HEK293 (cell line): ENCODE results near the gene GRAP2.

ENCODE experiments used
- CTCF ChIA-PET: fragments of 350-600 bp; formaldehyde crosslinking; extraction: SDS; loops from one replicate; lab custom pipeline; 2021; ENCODE audit warnings: antibody characterized with exemption; lab: Yijun Ruan, JAX
- POLR2A ChIA-PET: fragments of 300-600 bp; formaldehyde crosslinking; extraction: SDS; loops from one replicate; lab custom pipeline; 2020; ENCODE audit warnings: antibody characterized with exemption, inconsistent platforms; lab: Yijun Ruan, JAX
- H3K27ac ChIP-seq: fragments of 200-500 bp; sonication (Bioruptor generic); 2 replicates; pipeline ENCODE4 v1.5.1; 2014; ENCODE audit warnings: low read depth, low read length, control low read depth, inconsistent platforms; ENCODE audit errors: extremely low read depth
- H3K36me3 ChIP-seq, 2 experiments: fragments of 200-500 bp in 1 of 2; sonication (Bioruptor generic) in 1 of 2; 1 replicate in 1 of 2; 2 replicates in 1 of 2; pipeline ENCODE4 v1.5.1; 2014 to 2017; ENCODE audit warnings: inconsistent platforms in 2 of 2, low read length in 2 of 2; ENCODE audit not compliant: control insufficient read depth in 2 of 2, insufficient read depth in 1 of 2
- H3K4me1 ChIP-seq: fragments of 200-500 bp; sonication (Bioruptor generic); 2 replicates; pipeline ENCODE4 v1.5.1; 2014; ENCODE audit warnings: mild to moderate bottlenecking, low read length, inconsistent platforms; ENCODE audit not compliant: control insufficient read depth, insufficient read depth
- H3K4me3 ChIP-seq: 2 replicates; pipeline ENCODE4 v1.5.1; 2011; ENCODE audit warnings: low read depth, mild to moderate bottlenecking, control low read depth, low read length, moderate library complexity
- H3K9me3 ChIP-seq: fragments of 200-500 bp; sonication (Bioruptor generic); 2 replicates; pipeline ENCODE4 v1.5.1; 2014; ENCODE audit warnings: low read depth, low read length, inconsistent platforms; ENCODE audit not compliant: control insufficient read depth, insufficient read depth
- KLF9 ChIP-seq: fragments of 450-650 bp; formaldehyde crosslinking; IDR thresholded peaks from 2 replicates; pipeline ENCODE4 v1.5.1; 2016; ENCODE audit warnings: missing biosample characterization, missing genetic modification characterization, low read depth
- MYNN ChIP-seq: fragments of 450-650 bp; formaldehyde crosslinking; IDR thresholded peaks from 2 replicates; pipeline ENCODE4 v1.5.1; 2016; ENCODE audit warnings: missing biosample characterization, missing genetic modification characterization, borderline replicate concordance
- SCRT1 ChIP-seq: fragments of 450-650 bp; formaldehyde crosslinking; IDR thresholded peaks from 2 replicates; pipeline ENCODE4 v1.5.1; 2016; ENCODE audit warnings: missing biosample characterization, missing genetic modification characterization, borderline replicate concordance
- SP7 ChIP-seq: fragments of 450-650 bp; formaldehyde crosslinking; IDR thresholded peaks from 2 replicates; pipeline ENCODE4 v1.5.1; 2016; ENCODE audit warnings: missing biosample characterization, missing genetic modification characterization
- ZFP37 ChIP-seq: fragments of 450-650 bp; formaldehyde crosslinking; IDR thresholded peaks from 2 replicates; pipeline ENCODE4 v1.5.1; 2016; ENCODE audit warnings: missing biosample characterization, missing genetic modification characterization
- ZFP69B ChIP-seq: fragments of 450-650 bp; formaldehyde crosslinking; IDR thresholded peaks from 2 replicates; pipeline ENCODE4 v1.5.1; 2016; ENCODE audit warnings: missing biosample characterization, missing genetic modification characterization
- ZNF202 ChIP-seq: fragments of 450-650 bp; formaldehyde crosslinking; IDR thresholded peaks from 2 replicates; pipeline ENCODE4 v1.5.1; 2016; ENCODE audit warnings: missing biosample characterization, missing genetic modification characterization, borderline replicate concordance
- ZNF211 ChIP-seq: fragments of 450-650 bp; formaldehyde crosslinking; IDR thresholded peaks from 2 replicates; pipeline ENCODE4 v1.5.1; 2016; ENCODE audit warnings: low read depth, missing biosample characterization, missing genetic modification characterization
- ZNF24 ChIP-seq: fragments of 450-650 bp; formaldehyde crosslinking; IDR thresholded peaks from 2 replicates; pipeline ENCODE4 v1.5.1; 2016; ENCODE audit warnings: missing biosample characterization, missing genetic modification characterization
- ZNF274 ChIP-seq, 2 experiments: fragments of 200-500 bp in 1 of 2; fragments of 450-650 bp in 1 of 2; sonication (Bioruptor generic) in 1 of 2; formaldehyde crosslinking in 1 of 2; IDR thresholded peaks; 2 replicates each; pipeline versions ENCODE4 v1.5.1 to v1.6.1; 2014 to 2016; ENCODE audit warnings: borderline replicate concordance in 1 of 2, inconsistent platforms in 1 of 2, low read length in 1 of 2, missing biosample characterization in 1 of 2, missing genetic modification characterization in 1 of 2
- ZNF311 ChIP-seq: fragments of 450-650 bp; formaldehyde crosslinking; IDR thresholded peaks from 2 replicates; pipeline ENCODE4 v1.5.1; 2017; ENCODE audit warnings: missing biosample characterization, missing genetic modification characterization, borderline replicate concordance
- ZNF335 ChIP-seq: fragments of 450-650 bp; formaldehyde crosslinking; conservative IDR thresholded peaks from 2 replicates; pipeline ENCODE4 v1.5.1; 2016; ENCODE audit warnings: missing biosample characterization, missing genetic modification characterization
- ZNF416 ChIP-seq: fragments of 450-650 bp; formaldehyde crosslinking; IDR thresholded peaks from 2 replicates; pipeline ENCODE4 v1.5.1; 2016; ENCODE audit warnings: missing biosample characterization, missing genetic modification characterization
- ZNF514 ChIP-seq: fragments of 450-650 bp; formaldehyde crosslinking; IDR thresholded peaks from 2 replicates; pipeline ENCODE4 v1.5.1; 2016; ENCODE audit warnings: missing biosample characterization, missing genetic modification characterization
- ZNF555 ChIP-seq: fragments of 450-650 bp; formaldehyde crosslinking; conservative IDR thresholded peaks from 2 replicates; pipeline ENCODE4 v1.5.1; 2017; ENCODE audit warnings: missing biosample characterization, mild to moderate bottlenecking, missing genetic modification characterization, inconsistent platforms
- ZNF585B ChIP-seq: fragments of 450-650 bp; formaldehyde crosslinking; IDR thresholded peaks from 2 replicates; pipeline ENCODE4 v1.5.1; 2016; ENCODE audit warnings: missing biosample characterization, missing genetic modification characterization
- ZNF621 ChIP-seq: fragments of 450-650 bp; formaldehyde crosslinking; IDR thresholded peaks from 2 replicates; pipeline ENCODE4 v1.5.1; 2017; ENCODE audit warnings: missing biosample characterization, missing genetic modification characterization
- ZNF626 ChIP-seq: fragments of 450-650 bp; sonication (Bioruptor Pico); formaldehyde crosslinking; IDR thresholded peaks from 2 replicates; pipeline ENCODE4 v1.5.1; 2018; ENCODE audit warnings: missing biosample characterization, missing genetic modification characterization, inconsistent platforms
- ZNF660 ChIP-seq: fragments of 450-650 bp; IDR thresholded peaks from 2 replicates; pipeline ENCODE4 v1.5.1; 2018; ENCODE audit warnings: missing biosample characterization, mild to moderate bottlenecking, missing genetic modification characterization
- ZNF701 ChIP-seq: fragments of 450-650 bp; formaldehyde crosslinking; IDR thresholded peaks from 2 replicates; pipeline ENCODE4 v1.5.1; 2016; ENCODE audit warnings: missing biosample characterization, missing genetic modification characterization
- ZNF768 ChIP-seq: fragments of 450-650 bp; formaldehyde crosslinking; IDR thresholded peaks from 2 replicates; pipeline ENCODE4 v1.5.1; 2018; ENCODE audit warnings: missing biosample characterization, mild to moderate bottlenecking, missing genetic modification characterization
- ZNF777 ChIP-seq: fragments of 450-650 bp; formaldehyde crosslinking; IDR thresholded peaks from 2 replicates; pipeline ENCODE4 v1.5.1; 2017; ENCODE audit warnings: missing biosample characterization, missing genetic modification characterization, borderline replicate concordance
- ZNF791 ChIP-seq: fragments of 450-650 bp; formaldehyde crosslinking; IDR thresholded peaks from 2 replicates; pipeline ENCODE4 v1.5.1; 2016; ENCODE audit warnings: missing biosample characterization, missing genetic modification characterization
- TF ChIP-seq, protein P1 (sequence below): fragments of 450-650 bp; formaldehyde crosslinking; IDR thresholded peaks from 2 replicates; pipeline ENCODE4 v1.5.1; 2016; ENCODE audit warnings: missing biosample characterization, missing genetic modification characterization
- TF ChIP-seq, protein P2 (sequence below): fragments of 450-650 bp; formaldehyde crosslinking; IDR thresholded peaks from 2 replicates; pipeline ENCODE4 v1.5.1; 2016; ENCODE audit warnings: missing biosample characterization, missing genetic modification characterization
- TF ChIP-seq, protein P3 (sequence below): fragments of 450-650 bp; formaldehyde crosslinking; IDR thresholded peaks from 2 replicates; pipeline ENCODE4 v1.5.1; 2016; ENCODE audit warnings: missing biosample characterization, missing genetic modification characterization
- TF ChIP-seq, protein P4 (sequence below): fragments of 450-650 bp; formaldehyde crosslinking; IDR thresholded peaks from 2 replicates; pipeline ENCODE4 v1.5.1; 2016; ENCODE audit warnings: missing biosample characterization, missing genetic modification characterization

The GRAP2 gene

DNA sequence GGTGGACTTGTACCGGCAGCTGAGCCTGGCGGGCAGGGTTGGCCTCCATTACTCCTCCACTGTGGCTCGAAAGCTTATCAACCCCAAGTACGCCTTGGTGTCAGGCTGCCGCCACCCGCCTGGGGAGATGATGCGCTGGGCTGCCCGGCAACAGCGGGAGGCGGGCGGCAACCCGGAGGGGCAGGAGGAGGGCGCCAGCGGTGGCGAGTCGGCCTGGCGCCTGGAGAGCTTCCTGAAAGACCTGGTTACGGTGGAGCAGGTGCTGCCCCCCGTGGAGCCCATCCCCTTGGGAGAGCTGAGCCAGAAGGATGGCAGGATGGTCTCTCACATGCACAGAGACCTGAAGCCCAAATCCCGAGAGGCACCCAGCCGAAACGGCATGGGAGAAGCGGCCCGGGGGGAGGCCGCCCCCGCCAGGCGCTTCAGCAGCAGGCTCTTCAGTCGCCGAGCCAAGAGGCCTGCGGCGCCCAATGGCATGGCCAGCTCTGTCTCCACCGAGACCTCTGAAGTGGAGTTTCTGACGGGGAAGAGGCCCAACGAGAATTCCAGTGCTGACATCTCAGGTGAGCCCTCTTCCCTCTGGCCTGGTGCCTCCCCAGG is 120.6 kb downstream of the GRAP2 start:
- TF ChIP-seq ZNF626 (tag by site-specific recombination) = no peak
- no peak for TF ChIP-seq KLF9
- no peak for TF ChIP-seq ZNF311
- TF ChIP-seq, protein P1, sequence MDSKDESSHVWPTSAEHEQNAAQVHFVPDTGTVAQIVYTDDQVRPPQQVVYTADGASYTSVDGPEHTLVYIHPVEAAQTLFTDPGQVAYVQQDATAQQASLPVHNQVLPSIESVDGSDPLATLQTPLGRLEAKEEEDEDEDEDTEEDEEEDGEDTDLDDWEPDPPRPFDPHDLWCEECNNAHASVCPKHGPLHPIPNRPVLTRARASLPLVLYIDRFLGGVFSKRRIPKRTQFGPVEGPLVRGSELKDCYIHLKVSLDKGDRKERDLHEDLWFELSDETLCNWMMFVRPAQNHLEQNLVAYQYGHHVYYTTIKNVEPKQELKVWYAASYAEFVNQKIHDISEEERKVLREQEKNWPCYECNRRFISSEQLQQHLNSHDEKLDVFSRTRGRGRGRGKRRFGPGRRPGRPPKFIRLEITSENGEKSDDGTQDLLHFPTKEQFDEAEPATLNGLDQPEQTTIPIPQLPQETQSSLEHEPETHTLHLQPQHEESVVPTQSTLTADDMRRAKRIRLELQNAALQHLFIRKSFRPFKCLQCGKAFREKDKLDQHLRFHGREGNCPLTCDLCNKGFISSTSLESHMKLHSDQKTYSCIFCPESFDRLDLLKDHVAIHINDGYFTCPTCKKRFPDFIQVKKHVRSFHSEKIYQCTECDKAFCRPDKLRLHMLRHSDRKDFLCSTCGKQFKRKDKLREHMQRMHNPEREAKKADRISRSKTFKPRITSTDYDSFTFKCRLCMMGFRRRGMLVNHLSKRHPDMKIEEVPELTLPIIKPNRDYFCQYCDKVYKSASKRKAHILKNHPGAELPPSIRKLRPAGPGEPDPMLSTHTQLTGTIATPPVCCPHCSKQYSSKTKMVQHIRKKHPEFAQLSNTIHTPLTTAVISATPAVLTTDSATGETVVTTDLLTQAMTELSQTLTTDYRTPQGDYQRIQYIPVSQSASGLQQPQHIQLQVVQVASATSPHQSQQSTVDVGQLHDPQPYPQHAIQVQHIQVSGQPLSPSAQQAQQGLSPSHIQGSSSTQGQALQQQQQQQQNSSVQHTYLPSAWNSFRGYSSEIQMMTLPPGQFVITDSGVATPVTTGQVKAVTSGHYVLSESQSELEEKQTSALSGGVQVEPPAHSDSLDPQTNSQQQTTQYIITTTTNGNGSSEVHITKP (tag by site-specific recombination) = no peak
- TF ChIP-seq ZNF621 (tag by site-specific recombination) = no peak
- TF ChIP-seq ZNF202 (tag by site-specific recombination) = no peak
- TF ChIP-seq ZNF768 (tag by site-specific recombination) = no peak
- no peak for TF ChIP-seq ZFP69B
- no peak for TF ChIP-seq ZNF514 (tag by site-specific recombination)
- no peak for TF ChIP-seq MYNN (tag by site-specific recombination)
- TF ChIP-seq ZNF335 (tag by site-specific recombination) = no peak
- TF ChIP-seq, protein P2, sequence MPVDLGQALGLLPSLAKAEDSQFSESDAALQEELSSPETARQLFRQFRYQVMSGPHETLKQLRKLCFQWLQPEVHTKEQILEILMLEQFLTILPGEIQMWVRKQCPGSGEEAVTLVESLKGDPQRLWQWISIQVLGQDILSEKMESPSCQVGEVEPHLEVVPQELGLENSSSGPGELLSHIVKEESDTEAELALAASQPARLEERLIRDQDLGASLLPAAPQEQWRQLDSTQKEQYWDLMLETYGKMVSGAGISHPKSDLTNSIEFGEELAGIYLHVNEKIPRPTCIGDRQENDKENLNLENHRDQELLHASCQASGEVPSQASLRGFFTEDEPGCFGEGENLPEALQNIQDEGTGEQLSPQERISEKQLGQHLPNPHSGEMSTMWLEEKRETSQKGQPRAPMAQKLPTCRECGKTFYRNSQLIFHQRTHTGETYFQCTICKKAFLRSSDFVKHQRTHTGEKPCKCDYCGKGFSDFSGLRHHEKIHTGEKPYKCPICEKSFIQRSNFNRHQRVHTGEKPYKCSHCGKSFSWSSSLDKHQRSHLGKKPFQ (tag by site-specific recombination) = no peak
- no peak for TF ChIP-seq ZNF274 (IDR thresholded peaks at IDR 0.05; ENCODE audit: low read length)
- no peak for TF ChIP-seq ZNF274 (tag by site-specific recombination; IDR thresholded peaks at IDR 0.05; ENCODE audit: borderline replicate concordance)
- no peak for TF ChIP-seq ZNF211 (tag by site-specific recombination)
- TF ChIP-seq, protein P3, sequence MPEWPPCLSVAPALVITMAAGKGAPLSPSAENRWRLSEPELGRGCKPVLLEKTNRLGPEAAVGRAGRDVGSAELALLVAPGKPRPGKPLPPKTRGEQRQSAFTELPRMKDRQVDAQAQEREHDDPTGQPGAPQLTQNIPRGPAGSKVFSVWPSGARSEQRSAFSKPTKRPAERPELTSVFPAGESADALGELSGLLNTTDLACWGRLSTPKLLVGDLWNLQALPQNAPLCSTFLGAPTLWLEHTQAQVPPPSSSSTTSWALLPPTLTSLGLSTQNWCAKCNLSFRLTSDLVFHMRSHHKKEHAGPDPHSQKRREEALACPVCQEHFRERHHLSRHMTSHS (tag by site-specific recombination) = no peak
- TF ChIP-seq ZFP37 = no peak
- TF ChIP-seq, all 188 proteins: peak for 0
- Histone ChIP-seq H3K27ac (no peak overlapping the region), H3K4me3 (no peak overlapping the region), H3K4me1 (no peaks in the 10 kb centered on the region), H3K36me3 (no peaks in the 10 kb centered on the region), H3K9me3 (no peaks in the 10 kb centered on the region)
- CTCF ChIA-PET = interaction anchor here (1.1 to 6.5 kb wide), 4 partner anchors 9 to 488 kb away, joined by 3 to 109 read pairs (median 5); partner anchors contain the start of gene RPS19BP1
- POLR2A ChIA-PET = no interaction called here

DNA sequence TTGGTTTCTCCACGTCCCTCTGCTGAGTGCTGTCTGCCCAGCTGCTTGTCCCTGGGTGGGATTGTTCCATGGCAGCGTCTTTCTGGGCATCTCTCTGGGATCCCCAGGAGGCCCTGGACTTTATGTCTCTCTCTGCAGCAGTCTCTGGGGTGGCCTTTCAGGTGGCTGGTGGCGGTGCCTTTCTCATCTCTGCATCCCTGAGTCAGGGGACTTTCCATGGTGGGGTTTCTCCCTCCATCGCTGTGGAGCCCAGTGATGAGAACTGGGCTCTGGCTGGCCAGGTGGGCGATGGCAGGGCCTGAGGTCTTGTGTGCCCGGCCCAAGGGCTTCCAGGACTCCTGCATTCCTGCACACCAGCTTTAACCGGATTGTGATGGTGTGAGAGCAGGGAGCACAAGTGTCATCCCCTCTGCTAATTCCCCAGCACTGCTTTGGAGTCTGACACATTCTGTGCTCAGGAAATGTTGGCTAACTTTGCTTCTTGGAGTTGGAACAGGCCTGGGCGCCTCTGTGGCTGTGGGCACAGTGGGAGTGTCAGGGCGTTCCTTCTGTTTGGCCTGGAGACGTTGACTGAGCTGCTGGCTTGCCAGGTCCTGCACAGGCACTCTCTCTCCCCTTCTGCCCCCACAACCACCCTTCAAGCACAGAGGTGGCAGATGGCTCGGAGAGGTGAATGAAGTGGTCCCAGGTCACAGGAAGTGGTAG is 121.8 kb downstream of the GRAP2 start:
- Histone ChIP-seq H3K4me1 (no peaks in the 10 kb centered on the region), H3K4me3 (no peak overlapping the region), H3K9me3 (no peaks in the 10 kb centered on the region), H3K27ac (no peak overlapping the region), H3K36me3 (no peaks in the 10 kb centered on the region)
- CTCF ChIA-PET = interaction anchor here (0.5 to 6.5 kb wide), 14 partner anchors 13 to 887 kb away, joined by 3 to 109 read pairs (median 3); partner anchors contain the start of gene RPS19BP1
- POLR2A ChIA-PET = no interaction called here
- no peak for TF ChIP-seq ZNF777 (tag by site-specific recombination)
- TF ChIP-seq MYNN (tag by site-specific recombination) = no peak
- TF ChIP-seq ZNF24 = no peak
- no peak for TF ChIP-seq ZNF416 (tag by site-specific recombination)
- no peak for TF ChIP-seq ZNF202 (tag by site-specific recombination)
- TF ChIP-seq ZNF701 (tag by site-specific recombination) = no peak
- TF ChIP-seq ZNF555 (tag by site-specific recombination) = no peak
- TF ChIP-seq ZNF791 (tag by site-specific recombination) = no peak
- TF ChIP-seq ZNF585B (tag by site-specific recombination) = no peak
- TF ChIP-seq, protein P4, sequence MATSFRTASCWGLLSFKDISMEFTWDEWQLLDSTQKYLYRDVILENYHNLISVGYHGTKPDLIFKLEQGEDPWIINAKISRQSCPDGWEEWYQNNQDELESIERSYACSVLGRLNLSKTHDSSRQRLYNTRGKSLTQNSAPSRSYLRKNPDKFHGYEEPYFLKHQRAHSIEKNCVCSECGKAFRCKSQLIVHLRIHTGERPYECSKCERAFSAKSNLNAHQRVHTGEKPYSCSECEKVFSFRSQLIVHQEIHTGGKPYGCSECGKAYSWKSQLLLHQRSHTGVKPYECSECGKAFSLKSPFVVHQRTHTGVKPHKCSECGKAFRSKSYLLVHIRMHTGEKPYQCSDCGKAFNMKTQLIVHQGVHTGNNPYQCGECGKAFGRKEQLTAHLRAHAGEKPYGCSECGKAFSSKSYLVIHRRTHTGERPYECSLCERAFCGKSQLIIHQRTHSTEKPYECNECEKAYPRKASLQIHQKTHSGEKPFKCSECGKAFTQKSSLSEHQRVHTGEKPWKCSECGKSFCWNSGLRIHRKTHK (tag by site-specific recombination) = no peak
- no peak for TF ChIP-seq ZNF660 (tag by site-specific recombination)
- TF ChIP-seq SP7 = no peak
- no peak for TF ChIP-seq SCRT1
